ENCODE measurements around the gene ITPR3.

ITPR3 gene

GRCh38 chr6:33705955-33706725, 85.0 kb downstream of the ITPR3 start:
- DNase-seq = no peak

- DNase-seq = no peak
Measured at GRCh38 chr6:33707771-33708170, 86.6 kb downstream of the ITPR3 start.

- DNase-seq = no peak
Measured at GRCh38 chr6:33708516-33709204, 87.5 kb downstream of the ITPR3 start.

GRCh38 chr6:33709605-33710295, 88.6 kb downstream of the ITPR3 start:
- no peak for DNase-seq

GRCh38 chr6:33710296-33711121, 89.4 kb downstream of the ITPR3 start:
- DNase-seq = peak; percentile 23

- DNase-seq = peak; percentile 97
Measured at GRCh38 chr6:33711140-33712129, 90.3 kb downstream of the ITPR3 start, which contains the start of gene UQCC2. TSS of gene UQCC2 (minus strand) at chr6:33711700. CDS start at chr6:33711686, 14 bp downstream.

GRCh38 chr6:33712914-33713313, 91.8 kb downstream of the ITPR3 start:
- no peak for DNase-seq

GRCh38 chr6:33713786-33714185, 92.7 kb downstream of the ITPR3 start:
- DNase-seq = no peak

GRCh38 chr6:33714385-33715040, 93.4 kb downstream of the ITPR3 start:
- no peak for DNase-seq

- DNase-seq = peak; percentile 35
Measured at GRCh38 chr6:33716379-33716778, 95.3 kb downstream of the ITPR3 start.

- DNase-seq = no peak
Measured at GRCh38 chr6:33716890-33717632, 95.9 kb downstream of the ITPR3 start.

- peak; percentile 67 for DNase-seq
Measured at GRCh38 chr6:33717934-33718455, 96.9 kb downstream of the ITPR3 start.

GRCh38 chr6:33718713-33719112, 97.6 kb downstream of the ITPR3 start:
- no peak for DNase-seq

GRCh38 chr6:33719326-33719987, 98.3 kb downstream of the ITPR3 start:
- peak; percentile 99 for DNase-seq

GRCh38 chr6:33720998-33721397, 99.9 kb downstream of the ITPR3 start:
- no peak for DNase-seq

- no peak for DNase-seq
Measured at GRCh38 chr6:33721508-33721907, 100.4 kb downstream of the ITPR3 start.

- DNase-seq = no peak
Measured at GRCh38 chr6:33722103-33722623, 101.0 kb downstream of the ITPR3 start.

GRCh38 chr6:33723371-33724085, 102.4 kb downstream of the ITPR3 start:
- no peak for DNase-seq
